Retinal pigment epithelial cell (primary cell): ENCODE measurements around the gene SRBD1.

ENCODE experiments used
- DNase-seq: peaks from one replicate; pipeline ENCODE4 v3.0.0-alpha.2; 2010; ENCODE audit warnings: low read depth
- H3K4me3 ChIP-seq: 2 replicates; pipeline ENCODE4 v1.5.1; 2011; ENCODE audit warnings: mild to moderate bottlenecking, low read length, control low read depth, moderate library complexity
- TF ChIP-seq, protein P1 (sequence below): conservative IDR thresholded peaks from 2 replicates; pipeline ENCODE4 v1.5.1; 2011; ENCODE audit warnings: low read depth, low read length, control low read depth, inconsistent platforms

Gene SRBD1

DNA sequence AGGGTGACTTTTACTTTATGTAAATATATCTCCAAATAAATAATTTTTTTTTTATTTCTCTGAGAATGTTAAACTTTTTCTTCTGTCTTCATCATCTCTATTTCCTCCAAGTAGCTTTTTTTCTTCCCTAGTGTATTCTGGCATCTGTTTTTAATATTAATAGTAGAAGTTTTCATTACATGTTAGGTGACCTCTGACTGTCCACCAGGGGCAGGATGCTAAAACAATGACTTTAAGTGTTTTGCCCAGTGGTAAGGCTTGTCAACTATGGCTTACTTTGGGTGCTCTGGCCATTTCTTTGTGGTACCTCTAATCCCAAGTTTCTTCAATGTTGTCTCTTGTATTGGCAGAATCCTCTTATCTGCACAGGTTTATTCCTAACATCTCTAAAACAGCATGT lies 127.1 kb downstream of the SRBD1 start:
- DNase-seq = no peak
- TF ChIP-seq, protein P1, sequence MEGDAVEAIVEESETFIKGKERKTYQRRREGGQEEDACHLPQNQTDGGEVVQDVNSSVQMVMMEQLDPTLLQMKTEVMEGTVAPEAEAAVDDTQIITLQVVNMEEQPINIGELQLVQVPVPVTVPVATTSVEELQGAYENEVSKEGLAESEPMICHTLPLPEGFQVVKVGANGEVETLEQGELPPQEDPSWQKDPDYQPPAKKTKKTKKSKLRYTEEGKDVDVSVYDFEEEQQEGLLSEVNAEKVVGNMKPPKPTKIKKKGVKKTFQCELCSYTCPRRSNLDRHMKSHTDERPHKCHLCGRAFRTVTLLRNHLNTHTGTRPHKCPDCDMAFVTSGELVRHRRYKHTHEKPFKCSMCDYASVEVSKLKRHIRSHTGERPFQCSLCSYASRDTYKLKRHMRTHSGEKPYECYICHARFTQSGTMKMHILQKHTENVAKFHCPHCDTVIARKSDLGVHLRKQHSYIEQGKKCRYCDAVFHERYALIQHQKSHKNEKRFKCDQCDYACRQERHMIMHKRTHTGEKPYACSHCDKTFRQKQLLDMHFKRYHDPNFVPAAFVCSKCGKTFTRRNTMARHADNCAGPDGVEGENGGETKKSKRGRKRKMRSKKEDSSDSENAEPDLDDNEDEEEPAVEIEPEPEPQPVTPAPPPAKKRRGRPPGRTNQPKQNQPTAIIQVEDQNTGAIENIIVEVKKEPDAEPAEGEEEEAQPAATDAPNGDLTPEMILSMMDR = peak; percentile 39
- H3K4me3 ChIP-seq = no peak overlapping the region

DNA sequence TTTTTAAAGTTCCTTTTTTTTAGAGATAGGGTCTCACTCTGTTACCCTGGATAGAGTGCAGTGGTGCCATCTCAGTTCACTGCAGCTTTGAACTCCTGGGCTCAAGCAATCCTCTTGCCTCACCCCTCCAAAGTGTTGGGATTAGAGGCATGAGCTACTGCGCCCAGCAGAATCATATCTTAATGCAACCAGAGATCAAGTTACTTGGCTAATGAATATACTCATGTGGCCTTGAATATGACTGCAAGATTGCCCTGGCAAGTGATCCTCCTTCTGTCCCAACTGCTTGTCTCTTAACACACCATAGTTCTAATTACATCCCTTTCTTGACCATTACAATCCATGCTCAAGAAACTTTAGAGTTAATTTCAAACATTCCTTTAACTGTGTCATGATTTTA lies 133.5 kb downstream of the SRBD1 start:
- TF ChIP-seq, protein P1 = no peak
- no peak overlapping the region for H3K4me3 ChIP-seq
- DNase-seq = no peak

DNA sequence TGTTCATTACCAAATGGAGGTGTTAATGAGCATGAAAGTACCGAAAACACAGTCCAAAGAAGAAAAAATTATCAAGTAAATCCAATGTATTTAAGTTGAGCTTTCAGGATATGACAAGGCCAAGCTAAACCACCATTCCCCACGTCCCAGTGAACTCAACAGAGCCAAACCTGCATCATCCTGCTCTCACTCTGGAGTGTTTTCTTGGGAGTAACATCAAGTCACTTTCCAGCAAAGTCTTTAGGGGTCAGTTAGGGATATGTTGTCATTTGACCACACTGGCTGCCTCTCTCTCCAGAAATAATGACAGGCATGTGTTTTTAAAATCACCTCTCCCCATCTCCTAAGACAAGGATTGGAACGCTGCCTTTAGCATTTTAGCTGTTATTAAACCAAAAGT lies 140.5 kb downstream of the SRBD1 start:
- TF ChIP-seq, protein P1 = no peak
- H3K4me3 ChIP-seq = no peak overlapping the region
- DNase-seq = no peak

DNA sequence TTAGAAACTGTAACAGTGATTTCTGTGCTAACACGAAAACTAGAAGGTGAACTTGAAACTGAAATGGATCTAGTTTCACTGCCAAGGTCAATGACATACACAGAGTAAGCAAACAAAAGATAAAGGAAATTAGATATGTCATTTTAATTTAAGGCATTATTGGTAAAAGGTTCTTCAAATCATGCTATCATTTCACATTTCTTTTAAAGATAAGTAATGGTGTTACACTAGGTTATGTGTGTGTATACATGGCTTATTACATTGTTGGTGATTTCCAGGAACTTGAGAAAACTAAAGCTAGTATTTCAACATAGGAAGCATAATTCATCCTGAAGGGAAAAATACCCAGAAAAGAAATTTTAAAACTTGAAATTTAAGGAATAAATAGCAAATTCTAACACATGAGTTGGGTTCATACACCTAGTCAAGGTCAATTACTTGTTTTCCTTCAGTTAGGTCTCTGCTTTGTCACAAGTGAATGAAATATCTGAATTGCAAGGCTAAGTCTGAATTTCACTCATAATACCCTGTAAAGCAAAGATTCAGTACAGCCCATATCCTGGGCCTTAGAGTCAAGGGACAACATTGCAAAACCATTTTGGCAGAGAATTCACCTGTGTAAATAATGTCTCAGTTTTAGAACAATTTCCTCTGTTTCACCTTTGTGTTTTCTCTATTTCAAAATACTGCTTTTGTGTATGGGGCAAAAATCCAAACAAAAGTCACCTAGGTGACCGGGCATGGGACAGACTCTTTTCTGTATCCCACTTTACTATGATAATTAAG lies 141.6 kb downstream of the SRBD1 start:
- H3K4me3 ChIP-seq = no peak overlapping the region
- DNase-seq = no peak
- TF ChIP-seq, protein P1 = no peak

DNA sequence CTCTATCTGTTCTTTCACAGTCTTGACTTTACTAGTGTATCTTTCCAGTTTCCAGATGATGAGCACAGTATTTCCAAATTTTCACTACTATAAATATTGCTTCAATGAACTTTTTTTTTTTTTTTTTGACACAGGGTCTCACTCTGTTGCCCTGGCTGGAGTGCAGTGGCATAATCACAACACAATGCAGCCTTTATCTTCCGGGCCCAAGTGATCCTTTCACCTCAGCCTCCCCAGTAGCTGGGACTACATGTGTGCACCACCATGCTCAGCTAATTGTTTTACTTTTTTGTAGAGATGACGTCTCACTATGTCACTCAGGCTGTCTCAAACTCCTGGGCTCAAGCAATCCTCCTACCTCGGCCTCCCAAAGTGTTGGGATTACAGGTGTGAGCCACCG lies 142.8 kb downstream of the SRBD1 start:
- DNase-seq = no peak
- no peak overlapping the region for H3K4me3 ChIP-seq
- TF ChIP-seq, protein P1 = no peak

DNA sequence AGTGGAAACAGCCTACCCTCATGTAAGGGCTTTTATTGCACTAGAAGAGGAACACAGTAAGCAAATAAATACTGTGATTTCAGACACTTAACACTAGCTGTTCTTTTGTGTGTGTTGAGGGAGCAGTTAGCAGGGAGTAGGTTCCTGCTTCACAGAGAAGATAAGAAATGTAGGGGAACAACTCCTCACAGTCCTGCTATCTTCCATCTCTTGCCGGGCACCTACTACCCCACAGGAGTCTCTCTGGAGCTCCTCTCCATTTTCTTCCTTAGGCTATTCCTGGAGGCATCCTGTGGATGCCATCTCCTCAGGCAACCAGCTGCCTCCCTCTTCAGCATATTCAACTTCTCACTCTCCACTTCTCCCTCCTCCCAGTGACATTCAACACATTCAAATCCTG lies 145.0 kb downstream of the SRBD1 start:
- TF ChIP-seq, protein P1 = no peak
- DNase-seq = no peak
- H3K4me3 ChIP-seq = no peak overlapping the region

DNA sequence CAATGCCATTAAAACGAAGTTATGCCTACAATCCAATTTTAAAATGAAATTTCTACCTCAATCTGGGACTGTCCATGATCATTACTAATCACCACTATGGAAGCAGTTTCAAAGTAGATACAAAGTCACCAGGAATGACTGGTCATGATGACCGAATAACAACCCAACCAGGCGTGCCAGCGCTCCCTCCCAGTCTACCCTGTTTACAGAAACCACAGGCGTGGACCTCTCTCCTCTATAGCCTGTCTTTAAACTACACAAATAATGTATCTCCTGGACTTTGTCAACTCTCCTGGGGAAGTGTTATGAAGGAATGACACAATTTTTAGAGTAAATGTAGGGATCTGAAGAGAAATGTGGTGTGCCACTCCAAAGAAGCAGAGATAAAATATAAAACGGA lies 150.2 kb downstream of the SRBD1 start:
- no peak overlapping the region for H3K4me3 ChIP-seq
- DNase-seq = no peak
- TF ChIP-seq, protein P1 = no peak
